Activated naive CD8-positive, alpha-beta T cell treated with anti-CD3 and anti-CD28 coated beads, Interleukin-2, amount 10 ng/mL, durations not matched to agents 7 days and 5 days (primary cell): ENCODE measurements around the gene PLA2G2F. TPM values are rescaled to one million over a fixed set of nuclear protein-coding genes. Genes with fewer than 3 reads are reported as not detected.
"Not testable (repeated sequence)": the region's sequence is repeated elsewhere in the genome, so short reads cannot be mapped to it uniquely, and the experiment has no call there.

ENCODE experiments used
- ATAC-seq: fragments of 150-1000 bp; cut with Tn5 transposase; one replicate; pipeline ENCODE4 v1.10.0; 2021; ENCODE audit warnings: low read depth, moderate library complexity
- POLR2A ChIA-PET: fragments of 350-600 bp; sonication (Branson Sonifier 250); formaldehyde crosslinking; loops from one replicate; lab custom pipeline; 2021; ENCODE audit warnings: antibody characterized with exemption; lab: Charles Lee
- DNase-seq: peaks from one replicate; pipeline ENCODE4 v3.0.0; 2021
- H3K27ac Mint-ChIP-seq: one replicate; pipeline ENCODE4 v1.8.0; 2022; ENCODE audit warnings: mild to moderate bottlenecking, mixed read lengths
- H3K27me3 Mint-ChIP-seq: one replicate; pipeline ENCODE4 v1.8.0; 2022; ENCODE audit warnings: mild to moderate bottlenecking, moderate library complexity, mixed read lengths
- H3K36me3 Mint-ChIP-seq: one replicate; pipeline ENCODE4 v1.8.0; 2021; ENCODE audit warnings: mild to moderate bottlenecking, mixed read lengths
- H3K4me1 Mint-ChIP-seq: one replicate; pipeline ENCODE4 v1.8.0; 2021; ENCODE audit warnings: mixed read lengths
- H3K4me3 Mint-ChIP-seq: one replicate; pipeline ENCODE4 v1.8.0; 2022; ENCODE audit warnings: mild to moderate bottlenecking, moderate library complexity, mixed read lengths
- H3K9me3 Mint-ChIP-seq: one replicate; pipeline ENCODE4 v1.8.0; 2021; ENCODE audit warnings: mixed read lengths
- total RNA-seq, 2 experiments: library from RNA; stranded (reverse); gene quantifications; one replicate each; pipeline ENCODE4 v1.2.3, GENCODE V29; 2021

Gene PLA2G2F
- total RNA-seq, 2 experiments from 2014 or later: not detected

DNA sequence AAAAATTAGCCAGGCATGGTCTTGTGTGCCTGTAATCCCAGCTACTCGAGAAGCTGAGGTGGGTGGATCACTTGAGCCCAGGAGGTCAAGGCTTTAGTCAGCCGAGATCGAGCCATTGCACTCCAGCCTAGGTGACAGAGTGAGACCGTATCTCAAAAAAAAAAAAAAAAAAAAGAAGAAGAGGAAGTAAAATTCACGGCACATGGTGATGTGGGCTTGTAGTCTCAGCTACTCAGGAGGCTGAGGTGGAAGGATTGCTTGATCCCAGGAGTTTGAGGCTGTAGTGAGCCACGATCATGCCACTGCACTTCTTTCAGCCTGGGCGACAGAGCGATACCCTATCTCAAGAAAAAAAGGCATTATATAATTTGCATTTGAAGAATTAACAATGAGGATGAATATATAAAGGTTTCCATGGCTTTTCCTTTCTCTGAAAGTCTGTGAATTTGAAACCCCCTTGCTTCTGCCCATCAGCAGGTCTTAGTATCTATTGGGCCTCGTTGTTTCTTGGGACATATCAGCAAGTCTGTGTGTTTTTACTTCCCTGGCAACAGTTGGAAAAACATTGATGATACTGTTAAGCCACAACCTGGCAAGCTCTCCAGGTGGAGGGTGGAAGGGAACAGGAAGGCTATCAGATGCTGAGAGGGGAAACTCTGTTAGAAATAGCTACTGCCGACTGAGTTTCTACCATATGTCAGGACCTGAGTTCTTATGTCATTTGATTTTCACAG is 15.2 kb upstream of the PLA2G2F start:
- no peaks in the 10 kb centered on the region for H3K4me1 Mint-ChIP-seq
- no peak overlapping the region for H3K4me3 Mint-ChIP-seq
- no peaks in the 10 kb centered on the region for H3K9me3 Mint-ChIP-seq
- H3K36me3 Mint-ChIP-seq: no peaks in the 10 kb centered on the region
- H3K27me3 Mint-ChIP-seq: peaks cover 14% of the 10 kb centered on the region
- ATAC-seq (no peak), DNase-seq (no peak)
- H3K27ac Mint-ChIP-seq: no peak overlapping the region
- POLR2A ChIA-PET: no interaction called here

DNA sequence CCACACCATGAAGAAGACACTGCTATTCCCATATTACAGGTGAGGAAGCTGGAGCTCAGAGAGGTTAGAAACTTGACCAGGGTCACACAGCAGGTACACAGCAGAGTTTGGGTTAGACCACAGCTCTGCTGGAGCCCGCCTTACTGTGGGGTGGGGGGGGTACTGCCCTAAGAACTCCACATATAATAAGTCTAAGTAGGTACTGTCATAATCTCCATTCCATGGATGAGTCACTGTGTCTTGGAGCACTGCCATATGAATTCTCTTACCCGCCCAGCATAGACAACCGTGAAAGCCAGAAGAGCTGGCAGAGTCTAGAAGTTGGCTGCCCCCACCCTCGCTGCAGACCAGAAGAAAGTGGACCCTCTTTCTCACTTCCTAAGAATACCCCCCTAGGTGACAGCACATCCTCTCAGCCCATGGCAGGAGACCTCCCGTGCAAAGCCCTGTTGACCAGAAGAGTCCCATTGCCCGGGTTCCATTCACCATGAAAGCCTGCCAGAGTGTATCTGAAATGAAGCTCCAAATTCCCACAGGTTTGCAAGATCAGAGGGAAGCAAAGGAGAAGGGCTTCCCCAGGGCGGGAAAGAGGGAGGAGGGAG is 14.6 kb upstream of the PLA2G2F start:
- ATAC-seq: no peak
- no peak for DNase-seq

DNA sequence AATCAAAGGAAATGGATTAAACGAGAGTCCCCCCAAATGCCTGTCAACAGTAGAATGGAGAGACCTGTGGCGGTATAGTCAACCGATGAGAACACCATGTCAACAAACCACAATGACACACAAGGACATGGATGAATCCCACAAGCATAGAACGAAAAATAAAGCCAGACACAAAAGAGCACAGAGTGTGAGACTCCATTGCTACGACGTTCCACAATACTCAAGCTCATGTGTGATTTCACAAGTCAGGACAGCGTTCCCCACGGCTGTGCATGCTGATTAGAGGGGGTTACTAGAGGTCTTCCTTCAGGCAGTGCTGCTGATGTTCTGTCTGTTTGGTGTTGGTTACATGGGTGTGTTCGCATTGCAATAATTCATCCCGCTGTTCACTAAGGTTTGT is 14.0 kb upstream of the PLA2G2F start:
- Mint-ChIP-seq H3K4me3 (no peak overlapping the region), H3K9me3 (no peaks in the 10 kb centered on the region), H3K27me3 (peaks cover 14% of the 10 kb centered on the region), H3K27ac (no peak overlapping the region), H3K36me3 (no peaks in the 10 kb centered on the region), H3K4me1 (no peaks in the 10 kb centered on the region)
- DNase-seq (no peak), ATAC-seq (no peak)
- POLR2A ChIA-PET: no interaction called here

More for the DNA sequence above, 14.6 kb upstream of the PLA2G2F start:
- no peaks in the 10 kb centered on the region for H3K4me1 Mint-ChIP-seq
- H3K4me3 Mint-ChIP-seq: no peak overlapping the region
- H3K27ac Mint-ChIP-seq: no peak overlapping the region
- no peaks in the 10 kb centered on the region for H3K9me3 Mint-ChIP-seq
- H3K36me3 Mint-ChIP-seq: no peaks in the 10 kb centered on the region
- H3K27me3 Mint-ChIP-seq: peaks cover 14% of the 10 kb centered on the region
- POLR2A ChIA-PET: no interaction called here

DNA sequence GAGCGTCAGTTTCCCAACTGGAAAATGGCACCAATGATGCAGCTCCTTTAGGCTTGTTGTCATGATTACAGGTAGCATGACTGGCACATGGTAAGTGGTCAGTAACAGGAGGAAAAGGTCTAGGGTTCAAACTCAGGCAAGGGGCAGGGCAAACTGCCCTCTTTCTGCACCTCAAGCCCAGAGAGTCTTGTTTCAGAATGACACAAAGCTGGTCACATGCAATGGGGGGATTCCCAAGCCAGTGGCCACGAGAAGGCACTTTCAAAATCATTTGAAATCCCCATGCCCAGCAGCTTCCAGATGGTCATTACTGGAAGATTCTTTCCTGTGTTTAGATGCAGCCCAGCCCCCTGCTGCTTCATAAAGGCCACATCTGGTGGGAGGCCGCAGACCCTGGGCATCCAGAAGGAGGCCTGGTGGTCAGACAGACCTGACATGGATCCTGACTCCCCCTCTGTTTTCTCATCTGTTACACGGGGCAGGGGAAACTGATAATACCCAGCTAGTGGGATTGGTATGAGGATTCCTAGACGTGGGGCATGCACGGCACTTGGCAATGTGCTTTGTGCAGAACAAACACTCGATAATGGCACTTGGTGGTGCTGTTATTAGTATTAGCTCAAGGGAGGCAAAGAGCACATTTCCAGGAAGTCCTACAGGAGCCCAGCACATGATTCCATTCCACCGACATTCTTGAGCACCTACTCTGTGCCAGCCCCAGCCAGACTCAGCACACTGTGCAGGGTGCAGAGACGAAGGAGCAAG is 12.9 kb upstream of the PLA2G2F start:
- H3K36me3 Mint-ChIP-seq: no peaks in the 10 kb centered on the region
- no peak overlapping the region for H3K4me3 Mint-ChIP-seq
- H3K4me1 Mint-ChIP-seq: no peaks in the 10 kb centered on the region
- ATAC-seq (no peak), DNase-seq (no peak)
- POLR2A ChIA-PET: no interaction called here
- H3K27ac Mint-ChIP-seq: no peak overlapping the region
- no peaks in the 10 kb centered on the region for H3K9me3 Mint-ChIP-seq
- H3K27me3 Mint-ChIP-seq: peaks cover 14% of the 10 kb centered on the region

DNA sequence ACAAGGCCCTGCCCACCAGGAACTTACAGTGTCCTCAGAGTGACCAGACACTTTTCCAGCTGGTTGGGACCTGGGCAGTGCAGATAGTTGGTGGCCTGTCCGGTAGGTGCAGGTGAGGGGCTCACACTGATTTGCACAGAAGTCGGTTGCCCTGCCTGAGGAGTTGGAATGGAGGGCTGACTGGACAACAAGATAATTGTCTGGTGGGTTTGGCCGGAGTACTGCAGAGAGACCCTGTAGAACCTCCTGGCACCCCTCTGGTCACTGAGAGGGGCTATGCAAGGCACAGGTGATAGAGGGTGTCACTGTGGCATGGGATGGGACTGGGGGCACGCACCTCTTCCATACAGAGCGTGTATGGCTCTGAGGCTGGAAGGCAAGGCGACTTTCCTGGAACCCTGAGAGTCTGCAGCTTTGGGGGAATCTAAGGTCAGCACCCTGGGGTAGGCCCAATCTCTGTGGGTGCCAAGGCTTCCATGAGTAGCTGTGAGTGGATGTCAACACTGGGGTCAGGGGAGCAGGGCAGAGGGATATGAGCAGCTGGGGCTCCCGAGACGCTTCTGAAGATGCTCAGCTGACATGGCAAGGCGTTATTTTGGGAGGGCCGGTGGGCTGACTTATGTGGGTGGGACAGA is 12.2 kb upstream of the PLA2G2F start:
- POLR2A ChIA-PET: no interaction called here
- ATAC-seq: no peak

DNA sequence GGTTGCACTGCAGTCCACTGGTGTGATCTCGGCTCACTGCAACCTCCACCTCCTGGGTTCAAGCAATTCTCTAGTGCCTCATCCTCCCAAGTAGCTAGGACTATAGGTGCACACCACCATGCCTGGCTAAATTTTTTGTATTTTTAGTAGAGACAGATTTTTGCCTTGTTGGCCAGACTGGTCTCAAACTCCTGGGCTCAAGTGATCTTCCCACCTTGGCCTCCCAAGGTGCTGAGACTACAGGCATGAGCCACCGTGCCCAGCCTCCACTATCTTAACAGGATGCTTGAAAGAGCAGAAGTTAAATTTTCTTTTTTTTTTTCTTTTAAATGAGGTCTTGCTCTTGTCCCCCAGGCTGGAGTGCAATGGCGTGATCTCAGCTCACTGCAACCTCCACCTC is 8.6 kb upstream of the PLA2G2F start:
- H3K4me1 Mint-ChIP-seq, H3K9me3 Mint-ChIP-seq, POLR2A ChIA-PET, H3K36me3 Mint-ChIP-seq, H3K4me3 Mint-ChIP-seq, DNase-seq, ATAC-seq, H3K27ac Mint-ChIP-seq: not testable (repeated sequence)
- peaks cover 17% of the 10 kb centered on the region for H3K27me3 Mint-ChIP-seq

More for the DNA sequence above, 12.2 kb upstream of the PLA2G2F start:
- H3K27ac Mint-ChIP-seq: no peak overlapping the region
- peaks cover 15% of the 10 kb centered on the region for H3K27me3 Mint-ChIP-seq
- no peak for DNase-seq
- no peak overlapping the region for H3K4me3 Mint-ChIP-seq
- no peaks in the 10 kb centered on the region for H3K4me1 Mint-ChIP-seq
- no peaks in the 10 kb centered on the region for H3K36me3 Mint-ChIP-seq
- peaks cover 3% of the 10 kb centered on the region for H3K9me3 Mint-ChIP-seq

DNA sequence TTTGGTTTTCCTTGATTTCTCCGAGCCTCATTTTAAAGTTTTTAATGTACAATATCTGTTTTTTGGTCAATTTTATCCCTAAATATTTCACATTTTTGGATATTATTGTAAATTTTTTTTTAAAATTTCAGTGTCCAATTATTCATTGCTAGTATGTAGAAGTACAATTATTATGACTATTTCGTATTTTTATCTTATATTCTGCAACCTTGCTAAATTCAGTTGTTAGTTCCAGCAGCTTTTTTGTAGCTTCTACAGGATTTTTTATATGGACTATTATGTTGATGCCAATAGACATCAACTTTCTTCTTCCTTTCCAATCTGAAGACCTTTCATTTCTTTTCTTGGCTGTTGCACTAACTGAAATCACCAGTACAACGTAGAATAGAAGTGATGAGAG is 4.1 kb upstream of the PLA2G2F start:
- DNase-seq (no peak), ATAC-seq (no peak)
- POLR2A ChIA-PET: no interaction called here
- H3K27ac Mint-ChIP-seq: no peak overlapping the region
- H3K36me3 Mint-ChIP-seq: no peaks in the 10 kb centered on the region
- no peak overlapping the region for H3K4me3 Mint-ChIP-seq
- H3K4me1 Mint-ChIP-seq: no peaks in the 10 kb centered on the region
- peaks cover 4% of the 10 kb centered on the region for H3K9me3 Mint-ChIP-seq
- H3K27me3 Mint-ChIP-seq: peaks cover 29% of the 10 kb centered on the region

DNA sequence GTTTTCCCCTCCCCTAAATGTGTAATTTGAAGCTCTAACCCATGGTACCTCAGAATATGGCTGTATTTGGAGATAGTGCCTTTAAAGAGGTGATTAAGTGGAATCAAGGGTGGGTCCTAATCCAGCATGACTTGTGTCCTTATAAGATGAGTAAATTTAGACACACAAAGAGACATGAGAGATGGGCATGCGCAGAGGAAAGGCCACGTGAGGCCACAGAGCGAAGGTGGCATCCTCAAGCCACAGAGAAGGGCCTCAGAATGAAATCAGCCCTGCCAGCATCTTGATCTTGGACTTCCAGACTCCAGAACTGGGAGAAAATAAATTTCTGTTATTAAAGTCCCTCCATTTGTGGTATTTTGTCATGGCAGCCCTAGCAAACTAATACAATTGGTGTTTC is 2.9 kb upstream of the PLA2G2F start:
- DNase-seq: no peak
- POLR2A ChIA-PET: no interaction called here
- no peak for ATAC-seq
- no peaks in the 10 kb centered on the region for H3K4me1 Mint-ChIP-seq
- H3K4me3 Mint-ChIP-seq: no peak overlapping the region
- peaks cover 29% of the 10 kb centered on the region for H3K27me3 Mint-ChIP-seq
- H3K27ac Mint-ChIP-seq: no peak overlapping the region
- no peaks in the 10 kb centered on the region for H3K36me3 Mint-ChIP-seq
- peaks cover 4% of the 10 kb centered on the region for H3K9me3 Mint-ChIP-seq

DNA sequence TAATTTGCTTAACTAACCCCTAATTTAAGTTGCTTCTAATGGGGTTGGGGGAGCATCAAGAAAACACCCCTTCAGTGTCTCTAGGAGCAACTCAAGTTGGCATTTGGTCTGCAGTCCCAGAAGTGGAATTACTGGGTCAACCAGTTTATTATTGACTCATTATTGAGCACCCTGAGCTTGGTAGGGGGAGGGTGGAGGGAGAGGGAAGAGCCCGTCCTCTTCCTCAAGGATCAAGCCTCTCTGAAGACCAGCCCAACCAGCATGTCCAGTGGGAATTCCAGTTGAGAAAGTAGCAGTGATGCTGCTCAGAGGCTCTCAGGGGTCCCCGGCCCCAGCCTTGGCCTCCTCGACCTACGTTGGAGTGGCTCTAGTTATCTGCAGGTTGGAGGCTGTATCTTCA is 2.1 kb upstream of the PLA2G2F start:
- POLR2A ChIA-PET: no interaction called here

DNA sequence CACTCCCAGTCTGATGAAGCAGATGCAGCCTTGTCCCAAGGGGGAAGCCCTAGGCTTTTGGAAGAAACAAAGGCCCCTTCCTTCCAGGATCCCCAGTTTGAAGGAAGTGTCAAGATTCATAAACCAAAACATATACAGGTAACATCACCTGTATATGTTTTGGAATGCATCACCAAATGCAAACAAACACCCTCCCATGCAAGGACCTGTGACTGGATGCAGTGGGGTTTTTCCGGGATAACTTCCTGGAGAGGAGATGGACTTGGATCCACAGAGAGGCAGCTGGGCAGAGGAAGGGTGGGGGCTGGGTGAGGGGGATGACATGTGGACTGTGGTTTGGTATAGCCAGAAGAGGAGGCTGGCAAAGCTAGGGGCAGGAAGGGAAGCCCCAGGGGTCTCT is 1.5 kb upstream of the PLA2G2F start:
- Mint-ChIP-seq H3K4me3 (no peak overlapping the region), H3K36me3 (no peaks in the 10 kb centered on the region), H3K27me3 (peaks cover 22% of the 10 kb centered on the region), H3K9me3 (no peaks in the 10 kb centered on the region), H3K4me1 (no peaks in the 10 kb centered on the region), H3K27ac (no peak overlapping the region)
- ATAC-seq (no peak), DNase-seq (no peak)
- POLR2A ChIA-PET: no interaction called here

More for the DNA sequence above, 2.1 kb upstream of the PLA2G2F start:
- H3K4me1 Mint-ChIP-seq: no peaks in the 10 kb centered on the region
- no peak overlapping the region for H3K4me3 Mint-ChIP-seq
- peaks cover 26% of the 10 kb centered on the region for H3K27me3 Mint-ChIP-seq
- H3K9me3 Mint-ChIP-seq: no peaks in the 10 kb centered on the region
- H3K36me3 Mint-ChIP-seq: no peaks in the 10 kb centered on the region
- no peak for DNase-seq
- no peak for ATAC-seq
- no peak overlapping the region for H3K27ac Mint-ChIP-seq

DNA sequence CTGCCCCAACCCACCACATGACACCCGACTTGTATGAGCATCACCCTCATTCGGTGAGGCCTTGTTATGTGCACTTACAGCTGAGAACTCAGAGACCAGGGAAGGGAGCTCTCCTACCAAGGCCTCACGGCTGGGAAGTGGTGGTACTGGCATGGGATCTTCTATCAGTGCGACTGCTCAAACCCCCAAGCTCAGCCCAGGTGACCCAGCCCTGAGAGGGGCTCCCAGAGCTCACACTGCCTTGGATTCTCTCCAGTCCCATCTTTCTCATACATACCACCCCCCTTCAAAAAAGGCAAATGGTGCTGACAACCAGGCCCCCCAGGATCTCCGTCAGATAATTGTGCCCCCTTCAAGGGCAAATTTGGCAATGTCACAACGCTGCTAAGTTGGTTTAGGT is 777 bp upstream of the PLA2G2F start:
- Mint-ChIP-seq H3K9me3 (no peaks in the 10 kb centered on the region), H3K4me1 (no peaks in the 10 kb centered on the region), H3K27me3 (peaks cover 18% of the 10 kb centered on the region), H3K27ac (no peak overlapping the region), H3K4me3 (no peak overlapping the region), H3K36me3 (no peaks in the 10 kb centered on the region)
- POLR2A ChIA-PET: no interaction called here
- ATAC-seq (no peak), DNase-seq (no peak)

DNA sequence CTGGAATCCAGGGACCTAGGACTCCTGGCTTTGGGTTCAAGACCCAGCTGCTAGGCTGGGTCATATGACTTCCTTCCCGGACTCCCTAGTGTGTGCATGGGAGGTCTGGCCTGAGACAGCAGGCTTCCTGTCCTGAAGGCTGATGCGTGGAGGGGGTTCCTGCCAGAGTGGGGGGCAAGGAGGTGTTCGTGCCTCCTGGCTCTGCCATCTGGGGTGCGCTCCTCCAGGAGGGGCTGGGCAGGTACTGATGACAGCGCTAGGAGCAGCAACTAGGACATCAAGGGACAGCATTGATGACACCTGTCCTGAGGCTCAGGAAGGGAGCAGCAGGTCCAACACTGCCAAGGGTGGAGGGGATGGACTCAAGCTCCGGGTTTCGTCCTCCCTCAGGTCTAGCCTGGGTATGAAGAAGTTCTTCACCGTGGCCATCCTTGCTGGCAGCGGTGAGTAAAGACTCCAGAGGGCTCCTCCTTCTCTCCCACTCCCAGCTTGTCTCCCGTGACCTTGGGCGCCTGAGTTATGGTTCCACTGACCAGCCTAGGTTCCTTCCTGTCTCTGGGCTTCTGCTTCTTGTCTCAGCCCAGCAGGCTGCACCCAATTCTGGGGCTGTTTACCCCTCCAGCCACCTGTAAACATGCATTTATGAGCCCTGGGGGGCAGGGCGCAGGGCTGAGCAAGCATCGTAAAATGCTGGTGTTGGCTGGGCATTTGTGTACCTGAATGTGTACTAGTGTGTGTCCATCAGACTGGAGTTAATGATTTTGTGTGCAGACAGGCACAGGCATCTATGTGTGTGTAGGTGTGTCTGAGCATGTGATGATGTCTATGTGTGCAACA is 871 bp downstream of the PLA2G2F start:
- H3K9me3 Mint-ChIP-seq: no peaks in the 10 kb centered on the region
- peaks cover 16% of the 10 kb centered on the region for H3K27me3 Mint-ChIP-seq
- H3K4me3 Mint-ChIP-seq: no peak overlapping the region
- no peak for ATAC-seq
- no peak overlapping the region for H3K27ac Mint-ChIP-seq
- no peaks in the 10 kb centered on the region for H3K4me1 Mint-ChIP-seq
- no peaks in the 10 kb centered on the region for H3K36me3 Mint-ChIP-seq
- POLR2A ChIA-PET: no interaction called here
- no peak for DNase-seq

DNA sequence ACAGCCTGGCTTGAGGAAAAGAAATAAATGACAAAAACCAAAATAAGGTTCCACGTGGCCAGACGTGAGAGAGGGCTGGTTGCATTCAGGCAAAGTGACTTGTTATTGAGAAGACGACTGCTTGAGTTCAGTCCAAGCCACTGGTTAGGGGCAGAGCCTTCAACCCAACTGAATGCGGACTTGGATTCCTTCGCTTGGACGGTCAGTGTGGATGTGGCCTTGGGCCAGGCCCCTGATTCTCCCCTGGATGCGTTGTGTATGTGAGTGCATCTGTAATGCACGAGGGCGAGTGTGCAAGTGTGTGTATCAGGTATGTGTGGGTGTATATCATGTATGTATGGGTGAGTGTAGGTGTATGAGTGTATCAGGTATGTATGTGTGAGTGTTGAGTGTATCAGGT is 1.9 kb downstream of the PLA2G2F start:
- DNase-seq (no peak), ATAC-seq (no peak)
- H3K27me3 Mint-ChIP-seq: peaks cover 13% of the 10 kb centered on the region
- no peak overlapping the region for H3K27ac Mint-ChIP-seq
- H3K4me3 Mint-ChIP-seq: no peak overlapping the region
- POLR2A ChIA-PET: no interaction called here
- no peaks in the 10 kb centered on the region for H3K9me3 Mint-ChIP-seq
- no peaks in the 10 kb centered on the region for H3K36me3 Mint-ChIP-seq
- H3K4me1 Mint-ChIP-seq: no peaks in the 10 kb centered on the region
